NCI-H446 (cell line): Measurements from ENCODE around the gene CTTNBP2NL.

ENCODE experiments used
- DNase-seq, 2 experiments: peaks; one replicate each; lab custom pipeline; 2025; lab: John Stamatoyannopoulos, UW

The CTTNBP2NL gene

GRCh38 chr1:112395821-112396652, at the start of gene CTTNBP2NL:
Gene CTTNBP2NL, plus strand, starts transcription at chr1:112396214. Its CDS starts 19,952 bp downstream, at chr1:112416166.
- peak; percentile 96 to 99 for DNase-seq

DNA sequence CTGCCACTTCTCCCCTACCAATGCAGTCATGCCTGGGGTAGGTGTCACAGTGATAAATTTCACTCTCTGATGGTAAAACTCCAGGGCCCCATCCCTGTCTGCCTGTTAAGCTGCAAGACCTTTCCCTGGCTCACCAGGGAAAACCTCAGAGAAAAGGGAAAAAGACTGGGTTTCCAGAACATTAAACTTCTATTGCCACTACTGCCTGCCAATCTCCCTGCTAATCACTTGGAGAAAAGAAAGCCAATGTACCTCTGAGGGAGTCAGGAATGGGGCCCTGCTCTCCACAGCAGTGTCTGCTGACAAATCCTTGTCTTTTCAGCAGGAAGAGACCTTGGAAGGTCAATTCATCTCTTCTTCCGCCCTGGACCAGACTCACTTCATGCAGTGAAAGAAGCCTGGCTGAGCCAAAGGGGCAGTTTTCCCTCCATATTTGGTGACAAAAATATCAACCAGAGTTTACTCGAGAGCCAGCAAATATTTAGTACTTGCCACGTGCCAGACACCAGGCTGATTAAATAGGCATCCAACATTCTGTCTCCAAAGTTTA, 49.1 kb upstream of the CTTNBP2NL start:
- DNase-seq = peak in 1 of 2 experiments; percentile 28

- no peak for DNase-seq
Measured at GRCh38 chr1:112356765-112357164, 39.2 kb upstream of the CTTNBP2NL start.

DNA sequence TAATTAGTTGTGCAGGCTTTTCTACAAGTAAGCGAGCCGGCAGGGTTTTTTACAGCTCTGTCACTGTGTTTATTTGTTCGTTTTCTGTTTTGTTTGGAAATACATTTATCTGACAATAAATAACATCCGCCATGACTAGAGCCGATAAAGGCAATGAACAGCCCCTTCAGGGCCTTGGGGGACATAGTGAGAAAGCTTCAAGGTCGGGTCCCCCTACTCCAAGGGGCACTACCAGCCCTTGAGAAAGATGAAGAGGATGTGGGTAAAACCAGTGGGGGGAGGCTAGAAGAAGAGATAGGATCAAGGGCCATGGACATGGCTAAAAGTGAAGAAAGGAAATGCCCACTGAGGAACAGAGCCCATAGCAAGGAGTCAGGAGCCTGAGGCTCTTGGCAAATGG, 38.5 kb upstream of the CTTNBP2NL start:
- DNase-seq = no peak

GRCh38 chr1:112358061-112358770, 37.8 kb upstream of the CTTNBP2NL start:
- DNase-seq = no peak

GRCh38 chr1:112358798-112359408, 37.1 kb upstream of the CTTNBP2NL start:
- peak in 1 of 2 experiments; percentile 48 for DNase-seq

GRCh38 chr1:112359961-112360767, 35.9 kb upstream of the CTTNBP2NL start:
- no peak for DNase-seq

GRCh38 chr1:112363636-112364035, 32.4 kb upstream of the CTTNBP2NL start:
- no peak for DNase-seq

GRCh38 chr1:112368198-112368597, 27.8 kb upstream of the CTTNBP2NL start:
- DNase-seq = no peak

DNA sequence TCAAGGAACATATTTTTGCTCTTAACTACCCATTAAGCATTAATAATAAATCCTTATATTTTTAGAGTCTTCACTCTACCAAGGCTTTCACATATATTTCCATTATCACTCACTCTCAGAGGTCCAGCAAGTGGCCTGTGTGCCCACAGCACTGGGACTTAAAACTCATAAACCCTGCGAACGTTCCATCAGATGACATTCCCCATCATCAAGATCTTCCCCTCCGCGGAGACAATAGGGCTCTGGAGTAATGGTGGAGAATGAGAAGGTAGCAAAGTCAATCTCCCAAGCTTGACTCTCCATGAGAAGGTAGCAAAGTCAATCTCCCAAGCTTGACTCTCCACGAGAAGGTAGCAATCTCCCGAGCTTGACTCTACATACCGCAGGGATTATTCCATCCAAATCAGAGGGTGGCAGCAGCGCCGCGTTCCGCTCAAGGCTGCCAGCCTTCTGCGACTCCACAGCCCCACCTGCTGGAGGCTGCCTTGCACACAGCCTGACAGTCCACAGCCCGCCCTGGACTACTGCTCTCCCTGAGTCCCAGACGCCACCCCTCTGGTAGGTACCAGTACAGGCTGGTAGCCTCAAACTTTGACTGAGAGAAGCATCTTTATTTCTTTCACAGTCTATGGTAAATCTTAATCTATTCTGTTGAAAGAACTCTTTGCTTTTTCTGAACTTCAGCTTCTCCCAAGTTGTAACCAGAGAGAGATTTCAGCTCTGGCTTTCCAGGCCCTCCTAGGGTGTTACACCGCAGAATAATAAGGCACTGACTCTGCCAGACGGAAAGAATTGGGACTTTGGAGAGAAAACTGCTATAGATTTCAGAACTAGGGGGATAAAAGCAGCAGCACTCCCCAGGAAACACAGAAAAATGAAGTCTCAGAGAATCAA, 26.4 kb upstream of the CTTNBP2NL start:
- peak; percentile 53 to 91 for DNase-seq

GRCh38 chr1:112370996-112371395, 25.0 kb upstream of the CTTNBP2NL start:
- no peak for DNase-seq

GRCh38 chr1:112371775-112372174, 24.2 kb upstream of the CTTNBP2NL start:
- DNase-seq = no peak

GRCh38 chr1:112373806-112374205, 22.2 kb upstream of the CTTNBP2NL start:
- no peak for DNase-seq

DNA sequence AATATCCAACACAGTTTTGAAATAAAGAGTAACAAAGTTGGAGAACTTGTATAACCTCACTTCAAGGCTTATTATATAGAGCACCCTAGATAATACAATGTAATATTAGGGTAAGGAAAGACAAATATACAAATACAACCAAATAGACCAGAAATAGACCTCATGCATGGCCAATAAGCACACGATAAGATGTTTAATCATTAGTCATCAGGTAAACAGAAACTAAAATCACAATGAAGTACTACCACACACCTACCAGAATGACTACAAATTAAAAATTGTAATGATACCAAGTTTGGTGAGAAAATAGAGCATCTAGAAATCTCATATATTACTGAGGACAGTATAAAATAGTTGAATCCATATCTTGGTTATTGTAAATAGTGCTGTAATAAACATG, 20.3 kb upstream of the CTTNBP2NL start:
- DNase-seq = no peak

- DNase-seq = no peak
Measured at GRCh38 chr1:112380356-112380755, 15.7 kb upstream of the CTTNBP2NL start.

- no peak for DNase-seq
Measured at GRCh38 chr1:112381324-112382076, 14.5 kb upstream of the CTTNBP2NL start.

DNA sequence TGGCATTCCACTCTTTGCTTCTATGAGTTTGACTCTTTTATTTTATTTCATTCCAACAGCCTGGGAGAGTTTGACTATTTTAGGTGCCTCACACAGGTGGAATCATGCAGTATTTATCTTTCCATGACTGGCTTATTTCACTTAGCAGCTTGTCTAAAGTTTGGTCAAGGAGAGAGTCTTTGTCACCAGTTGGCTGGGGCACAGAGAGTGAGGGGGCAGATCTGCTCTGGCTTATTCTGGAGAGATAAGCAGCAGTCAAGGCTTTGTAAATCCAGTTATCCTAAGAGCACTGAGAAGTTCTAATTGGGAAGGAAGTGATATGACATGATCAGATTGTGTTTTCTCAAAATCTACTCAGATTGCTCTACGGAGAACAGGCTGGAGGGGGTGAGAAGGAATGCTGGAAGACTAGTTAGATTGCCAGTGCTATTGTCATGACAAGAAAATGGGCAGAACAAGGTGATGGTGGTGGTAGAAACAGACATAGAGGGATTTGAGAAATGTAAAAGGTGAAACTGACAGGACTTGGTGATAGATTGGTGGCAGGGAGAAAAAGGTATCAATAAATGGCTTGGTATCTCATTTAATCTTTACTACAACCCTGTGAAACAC, 12.1 kb upstream of the CTTNBP2NL start:
- DNase-seq = no peak

GRCh38 chr1:112386024-112386723, 9.8 kb upstream of the CTTNBP2NL start:
- no peak for DNase-seq
